ENCODE results near the gene LINC01488. TPM values are rescaled to one million over a fixed set of nuclear protein-coding genes. Genes with fewer than 3 reads are reported as not detected.
A peak's percentile ranks its signal among the peaks of the same experiment; 100 is the strongest.

LINC01488 gene
- total and polyA plus RNA-seq, 9 of the 15 experiments (the other 6 are each of a cell fraction or from before 2014, with no cell fraction given), result not detected

GRCh38 chr11:69449320-69450063 lies 32.0 kb upstream of the LINC01488 start (continued):
- TF ChIP-seq PYGO2 (tag; IDR thresholded peaks at IDR 0.05) (no peak), MTA1 (IDR thresholded peaks at IDR 0.05; ENCODE audit: borderline replicate concordance) (peak; percentile 67; the same call in 1 of the 2 replicates), IRF2 (CRISPR knock-in tag; IDR thresholded peaks at IDR 0.05) (no peak), FOXP1 (CRISPR knock-in tag; IDR thresholded peaks at IDR 0.05) (no peak), SP2 (IDR thresholded peaks at IDR 0.05; ENCODE audit: extremely low read depth, low read depth, low read length, poor library complexity, severe bottlenecking) (no peak), SNRNP70 (optimal IDR thresholded peaks at IDR 0.05; ENCODE audit: low read depth, low read length) (no peak), ATF6 (CRISPR knock-in tag; IDR thresholded peaks at IDR 0.05) (no peak; the same call in 1 of the 2 replicates), MTA2 (IDR thresholded peaks at IDR 0.05; ENCODE audit: low read depth) (peak; percentile 72), ZNF174 (CRISPR knock-in tag; IDR thresholded peaks at IDR 0.05) (no peak), XRCC5 (IDR thresholded peaks at IDR 0.05; ENCODE audit: low read depth, low read length) (no peak), MAX (CRISPR knock-in tag; IDR thresholded peaks at IDR 0.05) (peak; percentile 69), TEAD1 (CRISPR knock-in tag; IDR thresholded peaks at IDR 0.05) (no peak; a peak in 1 of 4 replicates), CBFA2T2 (conservative IDR thresholded peaks at IDR 0.05) (peak; percentile 87), ADNP (tag; IDR thresholded peaks at IDR 0.05) (no peak), BACH1 (tag; IDR thresholded peaks at IDR 0.05) (no peak), ZNF431 (CRISPR knock-in tag; IDR thresholded peaks at IDR 0.05) (no peak), RUNX1 (IDR thresholded peaks at IDR 0.05; ENCODE audit: low read depth) (peak; percentile 55; the same call in 1 of the 2 replicates), ZBTB9 (CRISPR knock-in tag; IDR thresholded peaks at IDR 0.05) (no peak), CEBPZ (IDR thresholded peaks at IDR 0.05; ENCODE audit: borderline replicate concordance, low read depth, low read length) (no peak), BRCA1 (IDR thresholded peaks at IDR 0.05) (no peak), BRCA1 (CRISPR knock-in tag; IDR thresholded peaks at IDR 0.05) (0 out of 2 replicates have a peak, but pooled peaks have one; percentile 80), DMBX1 (CRISPR knock-in tag; IDR thresholded peaks at IDR 0.05; ENCODE audit: borderline replicate concordance) (no peak; the same call in none of the 2 replicates), TCF3 (CRISPR knock-in tag; IDR thresholded peaks at IDR 0.05) (peak; percentile 93)

Data from K562 (cell line).